ENCODE measurements around the gene DNMT1. TPM values are rescaled to one million over a fixed set of nuclear protein-coding genes. Genes with fewer than 3 reads are reported as not detected.

The DNMT1 gene
- total RNA-seq, 6 donors from 2014 or later = 54.0 to 166 (median 63.9) TPM

DNA sequence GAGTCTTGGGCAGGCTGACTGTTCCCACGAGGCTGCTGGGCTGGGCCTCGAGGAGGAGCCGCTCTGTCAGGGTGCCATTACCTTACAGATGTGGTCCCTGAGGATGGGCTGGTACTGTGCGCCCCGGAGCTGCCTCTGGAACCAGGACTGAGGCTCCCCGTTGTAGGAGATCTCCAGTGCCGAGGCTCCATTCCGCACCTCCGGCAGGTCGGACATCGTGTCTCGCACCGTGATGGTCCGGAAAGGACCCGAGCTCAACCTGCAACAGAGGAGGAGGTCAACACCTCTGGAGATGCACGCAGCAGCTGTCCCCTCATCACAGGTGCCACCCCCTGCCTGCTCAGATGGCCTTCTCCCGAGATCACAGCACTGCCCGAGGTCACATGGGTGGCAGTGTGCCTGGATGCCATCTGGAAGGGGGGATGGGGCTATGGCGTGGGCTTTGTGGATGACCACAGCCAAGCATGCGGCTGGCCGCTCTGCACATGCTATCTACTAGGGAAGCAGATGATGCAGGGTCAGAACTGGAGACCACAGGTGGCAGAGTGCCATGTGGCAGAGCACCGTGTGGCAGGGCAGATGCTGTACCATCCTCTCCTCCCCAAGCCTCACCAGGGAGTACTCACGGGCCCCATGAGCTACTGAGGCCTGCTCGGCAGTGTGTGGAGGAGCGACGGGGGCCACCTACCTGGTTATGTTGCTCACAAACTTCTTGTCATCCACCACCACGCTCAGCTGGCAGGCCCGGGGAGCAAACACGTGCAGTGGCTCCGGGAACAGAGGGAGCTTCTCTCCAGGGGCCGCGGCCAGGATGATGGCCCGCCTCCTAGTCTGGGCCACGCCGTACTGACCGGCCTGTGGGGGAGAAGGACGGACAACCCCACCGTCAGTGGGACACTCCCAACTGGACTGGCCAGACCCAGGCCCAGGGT is 56.7 kb downstream of the DNMT1 start:
- H3K27me3 ChIP-seq = no peaks in the 10 kb centered on the region
- no peak overlapping the region for H3K27ac ChIP-seq
- DNase-seq (peak in 1 of 2 donors; percentile 61), ATAC-seq (ENCODE audit: low FRiP score in 2 of 2) (no peak)
- peaks cover 38 to 100% (median 89%) of the 10 kb centered on the region in 4 donors for H3K36me3 ChIP-seq
- 91 to 99% methylated on average over 25 to 38 of the region's 38 CpGs for WGBS, 2 donors
- H3K4me1 ChIP-seq = peaks cover 0 to 9% (median 9%) of the 10 kb centered on the region in 4 donors
- TF ChIP-seq EP300 (IDR thresholded peaks at IDR 0.05) = no peak
- no peak for TF ChIP-seq POLR2A (IDR thresholded peaks at IDR 0.05)
- no peak for TF ChIP-seq POLR2AphosphoS5 (IDR thresholded peaks at IDR 0.05)
- H3K4me3 ChIP-seq = no peak overlapping the region
- H3K9me3 ChIP-seq = no peaks in the 10 kb centered on the region

DNA sequence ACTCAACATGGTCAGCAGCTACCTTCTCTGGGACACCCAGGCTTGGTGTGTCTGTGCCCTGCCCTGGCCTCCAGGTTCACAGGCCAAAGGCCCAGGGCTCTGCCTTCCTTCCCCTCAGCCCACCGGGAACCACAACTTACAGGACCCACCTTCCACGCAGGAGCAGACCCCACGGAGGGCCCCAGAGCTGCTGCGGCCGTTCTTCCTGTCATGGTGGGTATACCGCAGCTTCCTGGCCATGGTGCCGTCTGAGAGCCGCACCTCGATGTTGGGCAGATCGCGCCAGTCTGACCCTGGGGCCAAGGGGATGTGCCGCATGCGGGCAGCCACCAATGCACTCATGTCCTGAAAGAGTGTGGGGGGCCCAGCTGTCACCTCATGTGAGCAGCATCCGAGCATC is 57.8 kb downstream of the DNMT1 start:
- 97 to 98% methylated on average over 9 to 13 of the region's 14 CpGs for WGBS, 2 donors
- peaks cover 0 to 3% (median 2%) of the 10 kb centered on the region in 4 donors for H3K4me1 ChIP-seq
- H3K27ac ChIP-seq = peak overlapping the region in 2 of 4 donors; percentile 13 to 19
- H3K9me3 ChIP-seq = no peaks in the 10 kb centered on the region
- no peak for ATAC-seq (ENCODE audit: low FRiP score in 2 of 2)
- no peak for TF ChIP-seq EP300 (IDR thresholded peaks at IDR 0.05)
- TF ChIP-seq, protein P1, sequence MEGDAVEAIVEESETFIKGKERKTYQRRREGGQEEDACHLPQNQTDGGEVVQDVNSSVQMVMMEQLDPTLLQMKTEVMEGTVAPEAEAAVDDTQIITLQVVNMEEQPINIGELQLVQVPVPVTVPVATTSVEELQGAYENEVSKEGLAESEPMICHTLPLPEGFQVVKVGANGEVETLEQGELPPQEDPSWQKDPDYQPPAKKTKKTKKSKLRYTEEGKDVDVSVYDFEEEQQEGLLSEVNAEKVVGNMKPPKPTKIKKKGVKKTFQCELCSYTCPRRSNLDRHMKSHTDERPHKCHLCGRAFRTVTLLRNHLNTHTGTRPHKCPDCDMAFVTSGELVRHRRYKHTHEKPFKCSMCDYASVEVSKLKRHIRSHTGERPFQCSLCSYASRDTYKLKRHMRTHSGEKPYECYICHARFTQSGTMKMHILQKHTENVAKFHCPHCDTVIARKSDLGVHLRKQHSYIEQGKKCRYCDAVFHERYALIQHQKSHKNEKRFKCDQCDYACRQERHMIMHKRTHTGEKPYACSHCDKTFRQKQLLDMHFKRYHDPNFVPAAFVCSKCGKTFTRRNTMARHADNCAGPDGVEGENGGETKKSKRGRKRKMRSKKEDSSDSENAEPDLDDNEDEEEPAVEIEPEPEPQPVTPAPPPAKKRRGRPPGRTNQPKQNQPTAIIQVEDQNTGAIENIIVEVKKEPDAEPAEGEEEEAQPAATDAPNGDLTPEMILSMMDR (IDR thresholded peaks at IDR 0.05) = no peak
- no peak for TF ChIP-seq POLR2AphosphoS5 (IDR thresholded peaks at IDR 0.05)
- TF ChIP-seq POLR2A (IDR thresholded peaks at IDR 0.05) = no peak
- H3K4me3 ChIP-seq = peak overlapping the region in 1 of 4 donors; percentile 48
- H3K36me3 ChIP-seq = peaks cover 37 to 100% (median 84%) of the 10 kb centered on the region in 4 donors
- no peaks in the 10 kb centered on the region for H3K27me3 ChIP-seq
- peak in 1 of 2 donors; percentile 64 for DNase-seq

DNA sequence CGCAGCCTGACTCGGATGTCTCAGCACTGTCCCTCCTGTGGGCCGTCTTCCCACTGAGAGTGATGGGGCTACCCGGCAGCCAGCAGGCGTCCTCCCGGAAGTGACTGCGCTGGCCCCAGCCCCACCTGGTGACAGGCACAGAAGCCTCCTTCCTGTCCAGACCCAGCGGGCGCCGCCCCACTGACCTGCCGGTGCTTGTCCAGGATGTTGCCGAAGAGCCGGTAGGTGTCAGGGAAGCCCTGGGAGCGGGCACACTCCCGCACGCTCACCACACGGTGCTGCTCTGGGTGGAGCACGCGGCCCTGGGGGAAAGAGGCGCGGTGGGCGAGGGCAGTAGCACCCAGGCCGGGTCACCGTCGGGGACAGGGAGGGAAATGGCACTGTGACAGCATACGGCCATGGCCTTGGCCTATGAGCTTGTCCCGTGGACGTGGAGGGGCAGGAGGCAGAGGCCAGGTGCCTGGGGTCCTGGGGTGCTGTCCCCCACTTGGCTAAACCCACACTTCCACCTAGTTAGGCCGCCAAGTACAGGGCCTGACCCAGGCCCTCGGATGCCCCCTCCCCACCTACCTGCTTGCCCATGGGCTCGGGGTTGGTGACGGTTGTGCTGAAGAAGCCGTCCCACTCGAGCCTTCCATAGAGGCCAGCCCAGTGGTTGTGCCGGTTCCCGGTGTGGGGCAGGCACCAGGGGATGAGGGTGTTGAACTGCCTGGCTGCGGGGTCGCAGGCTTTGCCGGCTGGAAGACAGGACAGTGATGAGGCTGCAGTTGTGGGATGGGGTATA is 59.0 kb downstream of the DNMT1 start:
- WGBS, 2 donors = 76 to 78% methylated on average over 14 to 33 of the region's 39 CpGs
- Histone ChIP-seq H3K27me3 (no peaks in the 10 kb centered on the region), H3K4me1 (no peaks in the 10 kb centered on the region), H3K4me3 (peak overlapping the region in 3 of 4 donors; percentile 36 to 51 (median 48)), H3K27ac (peak overlapping the region; percentile 35 to 87 (median 60)), H3K36me3 (peaks cover 26 to 99% (median 79%) of the 10 kb centered on the region in 4 donors), H3K9me3 (no peaks in the 10 kb centered on the region)
- DNase-seq (peak; percentile 82 to 90), ATAC-seq (ENCODE audit: low FRiP score in 2 of 2) (peak; percentile 25 to 89)
- TF ChIP-seq, protein P1 (IDR thresholded peaks at IDR 0.05) = peak in 1 of 6 experiments; percentile 19
- no peak for TF ChIP-seq POLR2AphosphoS5 (IDR thresholded peaks at IDR 0.05)
- no peak for TF ChIP-seq EP300 (IDR thresholded peaks at IDR 0.05)
- TF ChIP-seq POLR2A (IDR thresholded peaks at IDR 0.05) = peak in 1 of 4 donors; percentile 56

DNA sequence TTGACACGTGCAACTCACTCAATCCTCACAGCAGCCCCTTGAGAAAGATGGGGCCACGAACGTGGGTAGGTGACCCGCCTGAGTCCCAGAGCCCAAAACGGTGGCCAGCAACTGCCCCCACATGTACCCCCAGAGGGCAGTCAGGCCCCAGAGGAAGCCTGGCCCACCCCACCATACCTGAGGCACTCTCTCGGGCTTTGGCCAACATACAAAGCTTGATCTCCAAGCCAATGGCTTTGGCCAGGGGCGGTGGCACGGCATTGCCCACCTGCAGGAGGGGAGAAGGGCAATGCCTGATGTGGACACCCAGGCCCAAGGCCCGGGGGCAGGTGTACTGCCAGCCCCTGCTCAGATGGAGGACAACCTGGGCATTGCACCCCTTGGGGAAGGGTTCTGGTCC is 60.7 kb downstream of the DNMT1 start:
- Histone ChIP-seq H3K36me3 (peaks cover 17 to 95% (median 71%) of the 10 kb centered on the region in 4 donors), H3K9me3 (no peaks in the 10 kb centered on the region), H3K4me3 (no peak overlapping the region), H3K4me1 (no peaks in the 10 kb centered on the region), H3K27ac (peak overlapping the region in 2 of 4 donors; percentile 39 to 60), H3K27me3 (no peaks in the 10 kb centered on the region)
- TF ChIP-seq POLR2A (IDR thresholded peaks at IDR 0.05) (no peak), POLR2AphosphoS5 (IDR thresholded peaks at IDR 0.05) (no peak), EP300 (IDR thresholded peaks at IDR 0.05) (no peak)
- TF ChIP-seq, protein P1 (IDR thresholded peaks at IDR 0.05) = no peak
- 80 to 91% methylated on average over 5 of the region's 9 CpGs for WGBS, 2 donors
- ATAC-seq (ENCODE audit: low FRiP score in 2 of 2) = no peak
- peak in 1 of 2 donors; percentile 72 for DNase-seq

DNA sequence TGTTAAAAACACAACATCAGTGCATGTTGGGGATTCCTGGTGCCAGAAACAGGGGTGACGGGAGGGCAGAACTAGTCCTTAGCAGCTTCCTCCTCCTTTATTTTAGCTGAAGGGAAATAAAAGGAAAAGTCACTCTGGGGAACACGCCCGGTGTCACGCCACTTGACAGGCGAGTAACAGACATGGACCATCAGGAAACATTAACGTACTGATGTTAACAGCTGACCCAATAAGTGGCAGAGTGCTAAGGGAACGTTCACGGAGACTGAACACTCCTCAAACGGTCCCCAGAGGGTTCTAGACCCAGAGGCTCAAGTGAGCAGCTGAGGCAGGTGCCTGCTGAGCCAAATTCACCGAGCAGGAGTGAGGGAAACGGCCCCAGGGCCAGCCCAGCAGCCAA is 61.2 kb downstream of the DNMT1 start:
- Histone ChIP-seq H3K4me1 (no peaks in the 10 kb centered on the region), H3K27ac (peak overlapping the region in 2 of 4 donors; percentile 35 to 60), H3K27me3 (no peaks in the 10 kb centered on the region), H3K9me3 (no peaks in the 10 kb centered on the region), H3K36me3 (peaks cover 15 to 90% (median 67%) of the 10 kb centered on the region in 4 donors), H3K4me3 (no peak overlapping the region)
- TF ChIP-seq POLR2AphosphoS5 (IDR thresholded peaks at IDR 0.05) = no peak
- TF ChIP-seq, protein P1 (IDR thresholded peaks at IDR 0.05) = no peak
- TF ChIP-seq EP300 (IDR thresholded peaks at IDR 0.05) = no peak
- DNase-seq = no peak
- no peak for ATAC-seq (ENCODE audit: low FRiP score in 2 of 2)
- 72 to 89% methylated on average over 6 to 11 of the region's 11 CpGs for WGBS, 2 donors

All from upper lobe of left lung (tissue), 6 donors.